ENCODE measurements around the gene SLC7A4. TPM values are rescaled to one million over a fixed set of nuclear protein-coding genes. Genes with fewer than 3 reads are reported as not detected.
"Not testable (repeated sequence)": the region's sequence is repeated elsewhere in the genome, so short reads cannot be mapped to it uniquely, and the experiment has no call there.

The SLC7A4 gene
- total RNA-seq, 4 donors from 2014 or later, result 0.64 to 4.1 TPM; not detected in 2

DNA sequence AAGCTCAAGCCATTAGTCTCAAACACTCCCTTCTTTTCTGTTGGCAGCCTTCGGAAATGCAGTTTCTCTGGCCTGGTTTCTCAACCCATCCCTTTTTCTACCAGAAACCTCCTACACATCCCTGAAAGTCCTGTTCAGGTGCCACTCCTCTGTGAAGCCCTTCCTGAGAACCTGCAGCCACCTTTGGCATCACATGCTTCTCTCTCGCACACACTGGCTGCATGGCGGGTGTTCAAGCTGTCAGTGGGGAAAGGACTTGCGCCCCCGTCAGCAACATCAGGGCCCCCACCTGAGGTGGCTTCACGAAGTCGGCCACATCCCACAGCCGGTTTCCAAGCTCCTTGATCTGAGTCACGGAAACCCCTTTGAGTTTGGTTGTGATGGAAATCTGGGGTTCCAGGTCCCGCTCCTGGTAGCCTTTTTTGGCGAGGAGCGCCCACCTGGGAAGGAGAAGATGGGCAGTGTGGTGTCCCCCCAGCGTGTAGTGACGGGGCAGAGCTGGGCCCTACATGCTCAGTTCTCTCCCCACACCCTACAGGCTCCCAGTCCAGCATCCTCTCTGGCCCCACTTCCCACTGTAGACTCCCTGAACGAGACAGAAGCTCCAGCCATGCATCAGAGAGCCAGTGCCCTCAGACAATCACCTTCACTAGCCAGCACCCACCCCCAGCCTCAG is 11.6 kb upstream of the SLC7A4 start:
- no peaks in the 10 kb centered on the region for H3K9me3 ChIP-seq
- no peak for DNase-seq
- no peaks in the 10 kb centered on the region for H3K36me3 ChIP-seq
- peak overlapping the region in 1 of 4 donors; percentile 26 for H3K4me3 ChIP-seq
- H3K27me3 ChIP-seq, result peaks cover 15% of the 10 kb centered on the region
- TF ChIP-seq POLR2AphosphoS5 (IDR thresholded peaks at IDR 0.05) (no peak), CTCF (IDR thresholded peaks at IDR 0.05) (no peak), POLR2A (IDR thresholded peaks at IDR 0.05) (no peak), EP300 (IDR thresholded peaks at IDR 0.05; ENCODE audit: low read depth) (no peak)
- intact Hi-C loops (cut with DNase I; ENCODE audit: low total_unique reads) (no loop called here), in situ Hi-C loops (cut with MboI; ENCODE audit: low pct_ligation_motif_present in 1 of 4, low pct_unique_long_range_greater_than_20kb in 1 of 4, low sequenced_read_pairs in 3 of 4) (no loop called here)
- H3K27ac ChIP-seq, result peak overlapping the region in 1 of 4 donors; percentile 75
- 85% methylated on average over 15 of the region's 15 CpGs; no CpG with 5 or more reads in 1 of the 2 donors for WGBS, 2 donors (ENCODE audit: low coverage in 1 of 2)
- peaks cover 9 to 27% (median 21%) of the 10 kb centered on the region in 4 donors for H3K4me1 ChIP-seq

- H3K27ac ChIP-seq, result peak overlapping the region in 1 of 4 donors; percentile 75
- intact Hi-C loops (cut with DNase I; ENCODE audit: low total_unique reads) (no loop called here), in situ Hi-C loops (cut with MboI; ENCODE audit: low pct_ligation_motif_present in 1 of 4, low pct_unique_long_range_greater_than_20kb in 1 of 4, low sequenced_read_pairs in 3 of 4) (no loop called here)
Measured at GRCh38 chr22:21042978-21043859, 10.9 kb upstream of the SLC7A4 start.

DNA sequence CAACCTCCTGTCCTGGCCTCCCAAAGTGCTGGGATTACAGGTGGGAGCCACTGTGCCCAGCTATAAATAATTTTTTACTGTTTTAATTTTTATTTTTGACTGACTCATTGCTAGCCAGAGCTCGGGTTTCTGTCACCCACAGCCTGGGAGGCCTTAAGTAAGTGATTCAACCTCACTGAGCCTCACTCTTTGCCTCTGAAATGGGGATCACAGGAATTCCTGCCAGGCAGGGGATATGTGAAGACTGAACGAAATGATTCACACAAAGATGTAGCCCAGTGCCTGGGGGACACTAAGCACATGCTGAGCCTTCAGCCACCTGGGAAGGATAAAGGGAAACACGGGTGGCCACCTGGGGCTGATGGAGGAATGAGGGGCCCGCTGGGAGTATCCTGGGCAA is 9.6 kb upstream of the SLC7A4 start:
- intact Hi-C loops (cut with DNase I; ENCODE audit: low total_unique reads) (no loop called here), in situ Hi-C loops (cut with MboI; ENCODE audit: low pct_ligation_motif_present in 1 of 4, low pct_unique_long_range_greater_than_20kb in 1 of 4, low sequenced_read_pairs in 3 of 4) (no loop called here)
- Histone ChIP-seq H3K27me3 (peaks cover 15% of the 10 kb centered on the region), H3K27ac (no peak overlapping the region), H3K4me3 (no peak overlapping the region), H3K36me3 (no peaks in the 10 kb centered on the region), H3K4me1 (peaks cover 9 to 27% (median 21%) of the 10 kb centered on the region in 4 donors), H3K9me3 (no peaks in the 10 kb centered on the region)
- 40 to 89% methylated on average over 1 to 4 of the region's 4 CpGs for WGBS, 2 donors (ENCODE audit: low coverage in 1 of 2)
- no peak for TF ChIP-seq POLR2A (IDR thresholded peaks at IDR 0.05)
- no peak for TF ChIP-seq EP300 (IDR thresholded peaks at IDR 0.05; ENCODE audit: low read depth)
- no peak for DNase-seq

More at GRCh38 chr22:21042978-21043859, 10.9 kb upstream of the SLC7A4 start:
- WGBS, 2 donors (ENCODE audit: low coverage in 1 of 2), result 64 to 78% methylated on average over 4 to 6 of the region's 6 CpGs
- Histone ChIP-seq H3K36me3 (no peaks in the 10 kb centered on the region), H3K27me3 (peaks cover 15% of the 10 kb centered on the region), H3K4me3 (no peak overlapping the region), H3K9me3 (no peaks in the 10 kb centered on the region), H3K4me1 (peaks cover 9 to 27% (median 21%) of the 10 kb centered on the region in 4 donors)
- DNase-seq, result peak; percentile 35
- TF ChIP-seq POLR2A (IDR thresholded peaks at IDR 0.05) (no peak), CTCF (IDR thresholded peaks at IDR 0.05) (no peak), POLR2AphosphoS5 (IDR thresholded peaks at IDR 0.05) (no peak), EP300 (IDR thresholded peaks at IDR 0.05; ENCODE audit: low read depth) (no peak)

GRCh38 chr22:21039158-21039557 is 6.8 kb upstream of the SLC7A4 start:
- H3K27me3 ChIP-seq; H3K36me3 ChIP-seq; H3K27ac ChIP-seq; DNase-seq; H3K4me3 ChIP-seq; H3K9me3 ChIP-seq; intact Hi-C loops (cut with DNase I; ENCODE audit: low total_unique reads); in situ Hi-C loops (cut with MboI; ENCODE audit: low pct_ligation_motif_present in 1 of 4, low pct_unique_long_range_greater_than_20kb in 1 of 4, low sequenced_read_pairs in 3 of 4); H3K4me1 ChIP-seq: not testable (repeated sequence)
- 83% methylated on average over 5 of the region's 5 CpGs; no CpG with 5 or more reads in 1 of the 2 donors for WGBS, 2 donors (ENCODE audit: low coverage in 1 of 2)

DNA sequence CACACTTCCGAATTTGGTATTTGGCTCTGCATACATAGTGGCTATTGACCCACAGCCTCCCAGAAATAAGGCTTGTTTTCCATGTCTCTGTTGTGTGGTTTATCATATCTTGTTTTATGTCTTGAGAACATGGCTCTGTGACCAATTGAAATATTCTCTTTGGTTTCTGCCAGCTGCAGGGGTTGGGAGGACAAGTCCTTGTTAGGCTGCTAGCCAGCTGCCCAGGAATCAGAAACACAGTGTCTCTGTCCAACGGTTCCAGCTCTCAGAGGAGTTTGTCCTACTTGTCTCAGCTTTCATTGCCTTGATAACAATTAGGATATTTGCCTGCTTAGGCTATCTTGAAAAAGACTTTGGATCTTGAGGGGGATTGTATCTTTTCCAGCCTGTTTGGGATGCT is 6.0 kb upstream of the SLC7A4 start:
- TF ChIP-seq EP300 (IDR thresholded peaks at IDR 0.05; ENCODE audit: low read depth) (no peak), CTCF (IDR thresholded peaks at IDR 0.05) (no peak), POLR2AphosphoS5 (IDR thresholded peaks at IDR 0.05) (no peak), POLR2A (IDR thresholded peaks at IDR 0.05) (no peak)
- Histone ChIP-seq H3K4me1 (peaks cover 0 to under 1% (median 0%) of the 10 kb centered on the region in 4 donors), H3K27me3 (no peaks in the 10 kb centered on the region), H3K36me3 (no peaks in the 10 kb centered on the region), H3K27ac (peak overlapping the region in 3 of 4 donors; percentile 21 to 52 (median 36)), H3K4me3 (no peak overlapping the region), H3K9me3 (no peaks in the 10 kb centered on the region)
- in situ Hi-C loops (cut with MboI; ENCODE audit: low pct_ligation_motif_present in 1 of 4, low pct_unique_long_range_greater_than_20kb in 1 of 4, low sequenced_read_pairs in 3 of 4), result no loop called here
- intact Hi-C loops (cut with DNase I; ENCODE audit: low total_unique reads), result no loop called here
- DNase-seq, result no peak
- 34% methylated on average over 2 of the region's 2 CpGs; no CpG with 5 or more reads in 1 of the 2 donors for WGBS, 2 donors (ENCODE audit: low coverage in 1 of 2)

Measured in transverse colon (tissue), 4 donors.